HepG2 (cell line): ENCODE data around the gene GMEB1. TPM values are rescaled to one million over a fixed set of nuclear protein-coding genes. Genes with fewer than 3 reads are reported as not detected.

ENCODE experiments used
- HMG20A ChIP-seq: IDR thresholded peaks from 2 replicates; pipeline ENCODE4 v1.6.1; 2016; ENCODE audit warnings: borderline replicate concordance
- ISX ChIP-seq: sonication (generic); formaldehyde crosslinking; conservative IDR thresholded peaks from 2 replicates; pipeline ENCODE4 v1.5.0; 2020; ENCODE audit warnings: missing genetic modification reagents
- KDM5B ChIP-seq: sonication (generic); formaldehyde crosslinking; IDR thresholded peaks from 2 replicates; pipeline ENCODE4 v1.4.0; 2020; ENCODE audit warnings: missing genetic modification reagents, mild to moderate bottlenecking, borderline replicate concordance
- PAWR ChIP-seq: sonication (generic); formaldehyde crosslinking; IDR thresholded peaks from 2 replicates; pipeline ENCODE4 v1.4.0; 2020; ENCODE audit warnings: missing genetic modification reagents, mild to moderate bottlenecking, borderline replicate concordance
- POGZ ChIP-seq: sonication (generic); formaldehyde crosslinking; IDR thresholded peaks from 2 replicates; pipeline ENCODE4 v1.4.0; 2020; ENCODE audit warnings: mild to moderate bottlenecking, missing genetic modification reagents
- PTBP1 ChIP-seq: fragments of 200-400 bp; formaldehyde crosslinking; IDR thresholded peaks from 2 replicates; pipeline ENCODE4 v1.6.1; 2018; ENCODE audit warnings: low read length, low read depth; ENCODE audit not compliant: poor library complexity, severe bottlenecking
- SMAD9 ChIP-seq: sonication (generic); formaldehyde crosslinking; IDR thresholded peaks from 2 replicates; pipeline ENCODE4 v1.5.1; 2020; ENCODE audit warnings: mild to moderate bottlenecking, missing genetic modification reagents
- ZNF3 ChIP-seq: IDR thresholded peaks from 2 replicates; pipeline ENCODE4 v1.7.0; 2017; ENCODE audit warnings: inconsistent platforms
- ZNF543 ChIP-seq: sonication (generic); formaldehyde crosslinking; IDR thresholded peaks from 2 replicates; pipeline ENCODE4 v1.4.0; 2020; ENCODE audit warnings: mild to moderate bottlenecking, missing genetic modification reagents
- ZNF788 ChIP-seq: sonication (generic); formaldehyde crosslinking; IDR thresholded peaks from 2 replicates; pipeline ENCODE4 v1.5.0; 2020; ENCODE audit warnings: mild to moderate bottlenecking, missing genetic modification reagents, borderline replicate concordance
- polyA plus RNA-seq, 8 experiments: library from polyadenylated mRNA; depleted of rRNA in 3 of 8; stranded (reverse) in 7 of 8; unstranded in 1 of 8; fragments of >200 nt; fragmentation: Illumina TruSeq in 4 of 8; extraction: Trizol in 4 of 8; gene quantifications; 2 replicates each; pipeline versions ENCODE4 v1.2.1 to v1.2.3, GENCODE V29; 2011 to 2016; ENCODE audit warnings: low read depth in 4 of 8, missing spikeins in 1 of 8, mixed read lengths in 1 of 8; ENCODE audit not compliant: insufficient read depth in 1 of 8
- total RNA-seq, 5 experiments: library from RNA; depleted of rRNA; stranded (reverse); fragments of >200 nt; fragmentation: Illumina TruSeq; extraction: Trizol; gene quantifications; 2 replicates each; pipeline ENCODE4 v1.2.3, GENCODE V29; 2016; ENCODE audit warnings: low read depth in 1 of 5
- TF ChIP-seq, protein P1 (sequence below): sonication (generic); formaldehyde crosslinking; IDR thresholded peaks from 2 replicates; pipeline ENCODE4 v1.4.0; 2020; ENCODE audit warnings: missing genetic modification reagents
- TF ChIP-seq, protein P2 (sequence below): sonication (generic); formaldehyde crosslinking; IDR thresholded peaks from 2 replicates; pipeline ENCODE4 v1.4.0; 2020; ENCODE audit warnings: missing genetic modification reagents
- TF ChIP-seq, protein P3 (sequence below): sonication (generic); formaldehyde crosslinking; IDR thresholded peaks from 2 replicates; pipeline ENCODE4 v1.4.0; 2020; ENCODE audit warnings: missing genetic modification reagents, low read depth, mild to moderate bottlenecking, borderline replicate concordance
- TF ChIP-seq, protein P4 (sequence below): sonication (generic); formaldehyde crosslinking; IDR thresholded peaks from 2 replicates; pipeline ENCODE4 v1.4.0; 2020; ENCODE audit warnings: missing genetic modification reagents

GMEB1 gene
- total and polyA plus RNA-seq, 2 of the 13 experiments (the other 11 are each of a cell fraction or from before 2014, with no cell fraction given), result 3.0 to 6.0 TPM

- TF ChIP-seq, protein P1, sequence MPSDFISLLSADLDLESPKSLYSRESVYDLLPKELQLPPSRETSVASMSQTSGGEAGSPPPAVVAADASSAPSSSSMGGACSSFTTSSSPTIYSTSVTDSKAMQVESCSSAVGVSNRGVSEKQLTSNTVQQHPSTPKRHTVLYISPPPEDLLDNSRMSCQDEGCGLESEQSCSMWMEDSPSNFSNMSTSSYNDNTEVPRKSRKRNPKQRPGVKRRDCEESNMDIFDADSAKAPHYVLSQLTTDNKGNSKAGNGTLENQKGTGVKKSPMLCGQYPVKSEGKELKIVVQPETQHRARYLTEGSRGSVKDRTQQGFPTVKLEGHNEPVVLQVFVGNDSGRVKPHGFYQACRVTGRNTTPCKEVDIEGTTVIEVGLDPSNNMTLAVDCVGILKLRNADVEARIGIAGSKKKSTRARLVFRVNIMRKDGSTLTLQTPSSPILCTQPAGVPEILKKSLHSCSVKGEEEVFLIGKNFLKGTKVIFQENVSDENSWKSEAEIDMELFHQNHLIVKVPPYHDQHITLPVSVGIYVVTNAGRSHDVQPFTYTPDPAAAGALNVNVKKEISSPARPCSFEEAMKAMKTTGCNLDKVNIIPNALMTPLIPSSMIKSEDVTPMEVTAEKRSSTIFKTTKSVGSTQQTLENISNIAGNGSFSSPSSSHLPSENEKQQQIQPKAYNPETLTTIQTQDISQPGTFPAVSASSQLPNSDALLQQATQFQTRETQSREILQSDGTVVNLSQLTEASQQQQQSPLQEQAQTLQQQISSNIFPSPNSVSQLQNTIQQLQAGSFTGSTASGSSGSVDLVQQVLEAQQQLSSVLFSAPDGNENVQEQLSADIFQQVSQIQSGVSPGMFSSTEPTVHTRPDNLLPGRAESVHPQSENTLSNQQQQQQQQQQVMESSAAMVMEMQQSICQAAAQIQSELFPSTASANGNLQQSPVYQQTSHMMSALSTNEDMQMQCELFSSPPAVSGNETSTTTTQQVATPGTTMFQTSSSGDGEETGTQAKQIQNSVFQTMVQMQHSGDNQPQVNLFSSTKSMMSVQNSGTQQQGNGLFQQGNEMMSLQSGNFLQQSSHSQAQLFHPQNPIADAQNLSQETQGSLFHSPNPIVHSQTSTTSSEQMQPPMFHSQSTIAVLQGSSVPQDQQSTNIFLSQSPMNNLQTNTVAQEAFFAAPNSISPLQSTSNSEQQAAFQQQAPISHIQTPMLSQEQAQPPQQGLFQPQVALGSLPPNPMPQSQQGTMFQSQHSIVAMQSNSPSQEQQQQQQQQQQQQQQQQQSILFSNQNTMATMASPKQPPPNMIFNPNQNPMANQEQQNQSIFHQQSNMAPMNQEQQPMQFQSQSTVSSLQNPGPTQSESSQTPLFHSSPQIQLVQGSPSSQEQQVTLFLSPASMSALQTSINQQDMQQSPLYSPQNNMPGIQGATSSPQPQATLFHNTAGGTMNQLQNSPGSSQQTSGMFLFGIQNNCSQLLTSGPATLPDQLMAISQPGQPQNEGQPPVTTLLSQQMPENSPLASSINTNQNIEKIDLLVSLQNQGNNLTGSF, result peak; percentile 69; the same call in 1 of the 2 replicates
- TF ChIP-seq ISX, result 0 out of 2 replicates have a peak, but pooled peaks have one; percentile 28
- peak; percentile 11 for TF ChIP-seq PTBP1
- TF ChIP-seq SMAD9 (CRISPR knock-in tag), result no peak
- TF ChIP-seq ZNF788 (CRISPR knock-in tag), result peak; percentile 95
- TF ChIP-seq, protein P2, sequence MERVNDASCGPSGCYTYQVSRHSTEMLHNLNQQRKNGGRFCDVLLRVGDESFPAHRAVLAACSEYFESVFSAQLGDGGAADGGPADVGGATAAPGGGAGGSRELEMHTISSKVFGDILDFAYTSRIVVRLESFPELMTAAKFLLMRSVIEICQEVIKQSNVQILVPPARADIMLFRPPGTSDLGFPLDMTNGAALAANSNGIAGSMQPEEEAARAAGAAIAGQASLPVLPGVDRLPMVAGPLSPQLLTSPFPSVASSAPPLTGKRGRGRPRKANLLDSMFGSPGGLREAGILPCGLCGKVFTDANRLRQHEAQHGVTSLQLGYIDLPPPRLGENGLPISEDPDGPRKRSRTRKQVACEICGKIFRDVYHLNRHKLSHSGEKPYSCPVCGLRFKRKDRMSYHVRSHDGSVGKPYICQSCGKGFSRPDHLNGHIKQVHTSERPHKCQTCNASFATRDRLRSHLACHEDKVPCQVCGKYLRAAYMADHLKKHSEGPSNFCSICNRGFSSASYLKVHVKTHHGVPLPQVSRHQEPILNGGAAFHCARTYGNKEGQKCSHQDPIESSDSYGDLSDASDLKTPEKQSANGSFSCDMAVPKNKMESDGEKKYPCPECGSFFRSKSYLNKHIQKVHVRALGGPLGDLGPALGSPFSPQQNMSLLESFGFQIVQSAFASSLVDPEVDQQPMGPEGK (CRISPR knock-in tag), result peak; percentile 91
- no peak for TF ChIP-seq HMG20A (CRISPR knock-in tag)
- no peak; the same call in 1 of the 2 replicates for TF ChIP-seq PAWR (CRISPR knock-in tag)
- TF ChIP-seq, protein P3, sequence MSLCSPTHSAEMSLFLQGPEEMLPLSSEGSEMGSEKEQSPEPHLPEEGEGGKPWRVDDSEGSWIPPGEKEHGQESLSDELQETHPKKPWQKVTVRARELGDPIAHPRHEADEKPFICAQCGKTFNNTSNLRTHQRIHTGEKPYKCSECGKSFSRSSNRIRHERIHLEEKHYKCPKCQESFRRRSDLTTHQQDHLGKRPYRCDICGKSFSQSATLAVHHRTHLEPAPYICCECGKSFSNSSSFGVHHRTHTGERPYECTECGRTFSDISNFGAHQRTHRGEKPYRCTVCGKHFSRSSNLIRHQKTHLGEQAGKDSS (CRISPR knock-in tag), result peak; percentile 74
- peak; percentile 82; the same call in 1 of the 2 replicates for TF ChIP-seq ZNF543 (CRISPR knock-in tag)
- peak; percentile 84 for TF ChIP-seq KDM5B (CRISPR knock-in tag)
- TF ChIP-seq, protein P4, sequence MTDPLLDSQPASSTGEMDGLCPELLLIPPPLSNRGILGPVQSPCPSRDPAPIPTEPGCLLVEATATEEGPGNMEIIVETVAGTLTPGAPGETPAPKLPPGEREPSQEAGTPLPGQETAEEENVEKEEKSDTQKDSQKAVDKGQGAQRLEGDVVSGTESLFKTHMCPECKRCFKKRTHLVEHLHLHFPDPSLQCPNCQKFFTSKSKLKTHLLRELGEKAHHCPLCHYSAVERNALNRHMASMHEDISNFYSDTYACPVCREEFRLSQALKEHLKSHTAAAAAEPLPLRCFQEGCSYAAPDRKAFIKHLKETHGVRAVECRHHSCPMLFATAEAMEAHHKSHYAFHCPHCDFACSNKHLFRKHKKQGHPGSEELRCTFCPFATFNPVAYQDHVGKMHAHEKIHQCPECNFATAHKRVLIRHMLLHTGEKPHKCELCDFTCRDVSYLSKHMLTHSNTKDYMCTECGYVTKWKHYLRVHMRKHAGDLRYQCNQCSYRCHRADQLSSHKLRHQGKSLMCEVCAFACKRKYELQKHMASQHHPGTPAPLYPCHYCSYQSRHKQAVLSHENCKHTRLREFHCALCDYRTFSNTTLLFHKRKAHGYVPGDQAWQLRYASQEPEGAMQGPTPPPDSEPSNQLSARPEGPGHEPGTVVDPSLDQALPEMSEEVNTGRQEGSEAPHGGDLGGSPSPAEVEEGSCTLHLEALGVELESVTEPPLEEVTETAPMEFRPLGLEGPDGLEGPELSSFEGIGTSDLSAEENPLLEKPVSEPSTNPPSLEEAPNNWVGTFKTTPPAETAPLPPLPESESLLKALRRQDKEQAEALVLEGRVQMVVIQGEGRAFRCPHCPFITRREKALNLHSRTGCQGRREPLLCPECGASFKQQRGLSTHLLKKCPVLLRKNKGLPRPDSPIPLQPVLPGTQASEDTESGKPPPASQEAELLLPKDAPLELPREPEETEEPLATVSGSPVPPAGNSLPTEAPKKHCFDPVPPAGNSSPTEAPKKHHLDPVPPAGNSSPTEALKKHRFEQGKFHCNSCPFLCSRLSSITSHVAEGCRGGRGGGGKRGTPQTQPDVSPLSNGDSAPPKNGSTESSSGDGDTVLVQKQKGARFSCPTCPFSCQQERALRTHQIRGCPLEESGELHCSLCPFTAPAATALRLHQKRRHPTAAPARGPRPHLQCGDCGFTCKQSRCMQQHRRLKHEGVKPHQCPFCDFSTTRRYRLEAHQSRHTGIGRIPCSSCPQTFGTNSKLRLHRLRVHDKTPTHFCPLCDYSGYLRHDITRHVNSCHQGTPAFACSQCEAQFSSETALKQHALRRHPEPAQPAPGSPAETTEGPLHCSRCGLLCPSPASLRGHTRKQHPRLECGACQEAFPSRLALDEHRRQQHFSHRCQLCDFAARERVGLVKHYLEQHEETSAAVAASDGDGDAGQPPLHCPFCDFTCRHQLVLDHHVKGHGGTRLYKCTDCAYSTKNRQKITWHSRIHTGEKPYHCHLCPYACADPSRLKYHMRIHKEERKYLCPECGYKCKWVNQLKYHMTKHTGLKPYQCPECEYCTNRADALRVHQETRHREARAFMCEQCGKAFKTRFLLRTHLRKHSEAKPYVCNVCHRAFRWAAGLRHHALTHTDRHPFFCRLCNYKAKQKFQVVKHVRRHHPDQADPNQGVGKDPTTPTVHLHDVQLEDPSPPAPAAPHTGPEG (CRISPR knock-in tag), result peak; percentile 68
- TF ChIP-seq POGZ (CRISPR knock-in tag), result peak; percentile 84
- TF ChIP-seq ZNF3 (CRISPR knock-in tag), result no peak; the same call in 1 of the 2 replicates
Observed at GRCh38 chr1:28736450-28737306, 68.1 kb downstream of the GMEB1 start, which contains the start of gene YTHDF2 (continued).
